ENCODE measurements around the gene DGCR2.

GRCh38 chr22:19126309-19127273 lies 4.4 kb upstream of the DGCR2 start:
- TF ChIP-seq POLR2A (IDR thresholded peaks at IDR 0.05; ENCODE audit: low read length), result no peak
- TF ChIP-seq GATA1 (IDR thresholded peaks at IDR 0.05; ENCODE audit: low read depth, low read length), result no peak

Measured in erythroblast (primary cell).